Measurements from ENCODE around the gene G0S2.
"Not testable (repeated sequence)": the region's sequence is repeated elsewhere in the genome, so short reads cannot be mapped to it uniquely, and the experiment has no call there.

G0S2 gene

DNA sequence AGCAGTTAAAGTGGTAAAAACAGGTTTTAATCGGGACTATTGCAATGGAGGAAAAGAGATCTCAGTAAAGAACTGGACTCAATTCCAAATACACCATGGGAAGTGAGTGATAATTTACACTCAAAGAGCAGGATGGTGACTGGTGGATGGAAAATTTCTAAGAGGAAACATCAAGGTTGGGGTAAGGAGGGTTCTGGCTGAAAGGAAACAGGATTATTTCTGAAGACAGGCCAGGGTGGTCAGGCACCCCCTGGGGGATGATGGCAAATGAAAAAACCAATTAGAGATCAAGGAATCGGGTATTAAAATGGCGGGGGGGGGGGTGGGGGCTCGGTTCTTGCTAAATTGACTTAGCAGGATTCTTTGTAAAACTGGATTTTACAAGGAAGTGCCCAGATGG is 17.1 kb downstream of the G0S2 start:
- Histone ChIP-seq H3K4me1 (ENCODE audit: insufficient read depth, low read length) (no peaks in the 10 kb centered on the region), H3K27ac (ENCODE audit: low read length) (no peak overlapping the region)

DNA sequence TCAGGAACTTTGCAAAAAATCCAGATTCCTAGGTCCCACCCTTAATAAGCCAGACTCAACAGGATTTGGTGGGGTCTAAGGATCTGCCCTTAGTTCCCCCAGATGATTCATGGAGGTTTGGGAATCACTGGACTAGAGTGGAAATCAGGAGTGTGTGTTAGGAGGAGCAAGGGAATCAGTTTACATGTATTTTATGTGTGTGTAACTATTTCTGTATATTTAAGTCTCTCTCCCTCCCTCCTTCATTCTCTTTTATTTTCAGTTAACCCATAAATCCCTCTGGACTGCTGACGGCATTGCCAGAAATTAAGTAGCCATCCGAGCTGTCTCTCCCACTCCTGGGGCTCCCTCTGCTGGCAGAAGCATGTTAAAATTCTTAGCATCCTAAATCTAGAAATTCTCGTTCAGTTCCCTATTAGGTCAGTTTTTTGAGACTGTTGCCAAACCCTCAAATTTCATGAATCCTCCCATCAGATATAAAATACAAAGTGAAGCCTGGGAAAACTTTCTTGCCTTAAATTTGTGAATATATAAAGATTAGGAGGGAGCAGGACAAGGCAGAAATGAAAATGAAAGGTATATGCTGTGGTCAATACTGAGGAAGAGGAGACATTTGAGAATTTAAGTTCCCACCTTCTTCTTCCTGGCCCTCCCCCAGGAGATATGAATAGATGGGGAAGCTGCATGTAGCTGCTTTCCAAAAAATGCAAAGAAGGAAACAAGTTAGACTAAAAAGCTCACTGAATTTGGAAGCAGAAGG is 17.7 kb downstream of the G0S2 start:
- Histone ChIP-seq H3K9ac (ENCODE audit: low read depth, low read length) (no peak overlapping the region), H3K27me3 (ENCODE audit: insufficient read depth, low read length) (peaks cover 22% of the 10 kb centered on the region), H3K9me3 (ENCODE audit: insufficient read depth, low read depth, low read length) (no peaks in the 10 kb centered on the region), H3K36me3 (ENCODE audit: insufficient read depth, low read depth, low read length) (no peaks in the 10 kb centered on the region), H3K4me1 (ENCODE audit: insufficient read depth, low read length) (no peaks in the 10 kb centered on the region), H3K4me3 (ENCODE audit: low read length) (no peak overlapping the region), H3K27ac (ENCODE audit: low read length) (no peak overlapping the region)

More for the DNA sequence above, 17.1 kb downstream of the G0S2 start:
- no peaks in the 10 kb centered on the region for H3K36me3 ChIP-seq (ENCODE audit: insufficient read depth, low read depth, low read length)
- H3K9me3 ChIP-seq (ENCODE audit: insufficient read depth, low read depth, low read length): no peaks in the 10 kb centered on the region
- H3K9ac ChIP-seq (ENCODE audit: low read depth, low read length): no peak overlapping the region
- H3K4me3 ChIP-seq (ENCODE audit: low read length): no peak overlapping the region
- H3K27me3 ChIP-seq (ENCODE audit: insufficient read depth, low read length): peaks cover 22% of the 10 kb centered on the region

DNA sequence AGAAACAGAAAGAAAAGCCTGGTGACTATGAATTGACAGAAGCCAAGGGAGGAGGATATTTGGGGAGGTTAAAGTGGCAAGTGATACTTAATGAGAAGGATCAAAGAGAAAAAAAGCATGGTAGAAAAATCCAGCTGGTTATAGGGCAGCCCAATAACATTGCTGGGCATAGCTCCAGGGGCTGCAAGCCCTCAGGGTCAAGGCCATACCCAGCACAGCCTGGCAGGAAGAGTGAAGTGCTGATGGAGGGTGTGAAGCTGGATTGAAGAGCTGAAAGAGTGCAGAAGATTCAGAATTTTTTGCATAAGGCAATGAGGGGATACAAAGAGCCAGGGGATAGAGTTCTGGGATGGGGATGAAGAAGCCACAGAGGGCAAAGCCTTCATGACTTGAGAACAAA is 21.5 kb downstream of the G0S2 start:
- H3K9ac ChIP-seq (ENCODE audit: low read depth, low read length): no peak overlapping the region
- no peak overlapping the region for H3K4me3 ChIP-seq (ENCODE audit: low read length)
- H3K36me3 ChIP-seq (ENCODE audit: insufficient read depth, low read depth, low read length): no peaks in the 10 kb centered on the region
- no peak overlapping the region for H3K27ac ChIP-seq (ENCODE audit: low read length)
- no peaks in the 10 kb centered on the region for H3K9me3 ChIP-seq (ENCODE audit: insufficient read depth, low read depth, low read length)
- peaks cover 22% of the 10 kb centered on the region for H3K27me3 ChIP-seq (ENCODE audit: insufficient read depth, low read length)
- no peaks in the 10 kb centered on the region for H3K4me1 ChIP-seq (ENCODE audit: insufficient read depth, low read length)

DNA sequence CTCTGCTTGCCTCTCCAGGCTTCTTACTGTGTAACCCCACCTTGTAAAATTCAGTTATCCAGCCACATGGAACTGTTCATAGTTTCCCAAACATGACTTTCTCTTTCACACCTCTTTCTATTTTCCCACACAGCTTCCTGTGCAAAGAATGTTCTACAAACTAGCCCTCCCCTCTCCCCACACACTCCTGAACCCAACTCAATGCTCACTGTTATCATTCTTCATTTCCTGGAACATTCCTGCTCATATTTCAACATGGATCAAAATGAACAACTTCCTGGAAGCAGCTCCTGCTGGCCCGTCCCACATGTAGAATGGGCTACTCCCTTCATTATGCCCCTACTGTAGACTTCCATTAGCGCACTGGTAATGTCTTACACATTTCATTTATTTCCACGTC is 21.9 kb downstream of the G0S2 start:
- Histone ChIP-seq H3K9me3 (ENCODE audit: insufficient read depth, low read depth, low read length) (no peaks in the 10 kb centered on the region), H3K9ac (ENCODE audit: low read depth, low read length) (no peak overlapping the region), H3K27me3 (ENCODE audit: insufficient read depth, low read length) (peaks cover 22% of the 10 kb centered on the region), H3K36me3 (ENCODE audit: insufficient read depth, low read depth, low read length) (no peaks in the 10 kb centered on the region), H3K27ac (ENCODE audit: low read length) (no peak overlapping the region), H3K4me1 (ENCODE audit: insufficient read depth, low read length) (no peaks in the 10 kb centered on the region), H3K4me3 (ENCODE audit: low read length) (no peak overlapping the region)

DNA sequence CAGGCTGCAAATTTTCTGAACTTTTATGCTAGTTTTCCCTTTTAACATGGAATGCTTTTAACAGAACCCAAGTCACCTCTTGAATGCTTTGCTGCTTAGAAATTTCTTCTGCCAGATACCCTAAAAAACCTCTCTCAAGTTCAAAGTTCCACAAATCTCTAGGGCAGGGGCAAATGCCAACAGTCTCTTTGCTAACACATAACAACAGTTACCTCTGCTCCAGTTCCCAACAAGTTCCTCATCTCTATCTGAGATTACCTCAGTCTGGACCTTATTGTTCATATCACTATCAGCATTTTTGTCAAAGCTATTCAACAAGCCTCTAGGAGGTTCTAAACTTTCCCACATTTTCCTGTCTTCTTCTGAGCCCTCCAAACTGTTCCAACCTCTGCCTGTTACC is 25.5 kb downstream of the G0S2 start:
- not testable (repeated sequence) for H3K9me3 ChIP-seq (ENCODE audit: insufficient read depth, low read depth, low read length); H3K9ac ChIP-seq (ENCODE audit: low read depth, low read length); H3K4me1 ChIP-seq (ENCODE audit: insufficient read depth, low read length); H3K36me3 ChIP-seq (ENCODE audit: insufficient read depth, low read depth, low read length); H3K27me3 ChIP-seq (ENCODE audit: insufficient read depth, low read length); H3K27ac ChIP-seq (ENCODE audit: low read length); H3K4me3 ChIP-seq (ENCODE audit: low read length)

DNA sequence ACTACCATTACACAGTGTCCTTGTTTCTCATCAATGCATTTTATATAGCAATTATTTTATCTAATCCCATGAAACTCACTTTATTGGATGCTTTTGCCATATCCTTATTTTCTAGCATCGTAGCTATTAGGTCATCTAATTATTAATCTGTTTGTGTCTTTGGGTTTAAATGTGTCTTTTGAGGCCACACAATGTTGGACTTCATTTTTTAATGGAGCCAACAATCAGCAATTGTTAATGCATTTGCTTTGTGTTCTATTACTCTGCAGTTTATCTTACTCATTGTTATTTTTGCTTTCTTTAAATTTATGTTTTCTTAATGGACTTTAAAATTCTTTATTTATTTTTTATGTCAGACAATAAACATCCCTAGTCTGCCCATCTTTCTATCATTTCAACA is 27.6 kb downstream of the G0S2 start:
- Histone ChIP-seq H3K4me3 (ENCODE audit: low read length) (no peak overlapping the region), H3K27ac (ENCODE audit: low read length) (no peak overlapping the region)

DNA sequence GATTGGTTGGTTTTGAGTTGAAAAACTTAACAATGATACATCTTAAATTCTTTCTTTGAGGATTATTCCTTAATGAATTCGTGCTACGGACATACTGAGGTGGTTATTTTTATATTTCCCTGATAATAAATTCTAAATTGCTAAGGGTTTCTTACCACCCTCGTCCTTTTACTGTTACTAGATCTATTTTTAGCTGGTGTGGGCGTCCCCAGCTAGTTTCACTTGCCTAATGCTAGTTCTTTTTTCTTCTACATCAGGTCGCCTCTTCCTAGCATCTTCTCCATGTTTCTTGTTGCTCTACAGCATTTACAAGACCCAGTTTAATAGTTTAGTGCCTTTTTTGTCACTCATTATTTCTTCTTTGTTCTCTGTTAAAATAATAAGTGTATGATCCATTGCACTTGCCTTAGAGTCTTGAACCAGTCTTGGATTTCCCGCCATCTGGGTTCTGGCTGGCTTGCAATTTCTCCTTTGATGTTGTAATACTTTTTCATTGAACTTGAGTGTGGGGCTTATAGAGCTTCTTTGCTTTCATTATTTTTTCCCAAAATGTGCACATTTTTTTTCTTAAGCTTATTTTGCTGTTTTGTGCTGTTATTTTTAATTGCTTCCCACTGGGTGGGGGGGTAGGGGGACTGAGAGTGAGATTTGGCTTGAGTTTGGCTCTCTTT is 28.8 kb downstream of the G0S2 start:
- H3K4me3 ChIP-seq (ENCODE audit: low read length): no peak overlapping the region
- H3K4me1 ChIP-seq (ENCODE audit: insufficient read depth, low read length): no peaks in the 10 kb centered on the region
- H3K27me3 ChIP-seq (ENCODE audit: insufficient read depth, low read length): no peaks in the 10 kb centered on the region
- H3K9ac ChIP-seq (ENCODE audit: low read depth, low read length): no peak overlapping the region
- H3K27ac ChIP-seq (ENCODE audit: low read length): no peak overlapping the region
- H3K9me3 ChIP-seq (ENCODE audit: insufficient read depth, low read depth, low read length): no peaks in the 10 kb centered on the region
- no peaks in the 10 kb centered on the region for H3K36me3 ChIP-seq (ENCODE audit: insufficient read depth, low read depth, low read length)

More for the DNA sequence above, 27.6 kb downstream of the G0S2 start:
- no peaks in the 10 kb centered on the region for H3K27me3 ChIP-seq (ENCODE audit: insufficient read depth, low read length)
- H3K9ac ChIP-seq (ENCODE audit: low read depth, low read length): no peak overlapping the region
- no peaks in the 10 kb centered on the region for H3K9me3 ChIP-seq (ENCODE audit: insufficient read depth, low read depth, low read length)
- no peaks in the 10 kb centered on the region for H3K36me3 ChIP-seq (ENCODE audit: insufficient read depth, low read depth, low read length)
- H3K4me1 ChIP-seq (ENCODE audit: insufficient read depth, low read length): no peaks in the 10 kb centered on the region

DNA sequence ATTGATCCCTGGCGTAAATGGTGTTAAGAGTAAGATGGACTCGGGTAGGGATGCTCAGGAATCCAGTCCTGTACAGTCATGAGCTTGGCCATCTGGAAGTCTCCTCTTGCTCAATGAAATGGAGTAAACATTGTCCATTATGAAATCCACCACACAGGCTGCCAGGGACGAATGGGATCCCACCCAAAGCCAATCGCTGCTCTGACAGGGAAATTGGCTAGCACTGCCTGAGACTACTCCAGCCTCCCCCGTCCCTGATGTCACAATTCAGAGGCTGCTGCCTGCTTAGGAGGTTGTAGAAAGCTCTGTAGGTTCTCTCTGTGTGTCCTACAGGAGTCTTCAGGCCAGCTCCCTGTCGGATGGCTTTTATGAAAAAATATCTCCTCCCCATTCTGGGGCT is 29.4 kb downstream of the G0S2 start, which contains the start of gene HSD11B1:
TSS of gene HSD11B1 (plus strand) at position 263 of the 400 bp plus-strand sequence. CDS start at position 360, 97 bp downstream.
- Histone ChIP-seq H3K4me3 (ENCODE audit: low read length) (no peak within 1 kb of the TSS), H3K27me3 (ENCODE audit: insufficient read depth, low read length) (no peaks in the 10 kb centered on the region; the same call in 1 of the 2 replicates), H3K9ac (ENCODE audit: low read depth, low read length) (no peak within 1 kb of the TSS), H3K4me1 (ENCODE audit: insufficient read depth, low read length) (no peaks in the 10 kb centered on the region), H3K36me3 (ENCODE audit: insufficient read depth, low read depth, low read length) (no peaks in the 10 kb centered on the region), H3K9me3 (ENCODE audit: insufficient read depth, low read depth, low read length) (no peaks in the 10 kb centered on the region), H3K27ac (ENCODE audit: low read length) (no peak within 1 kb of the TSS)

DNA sequence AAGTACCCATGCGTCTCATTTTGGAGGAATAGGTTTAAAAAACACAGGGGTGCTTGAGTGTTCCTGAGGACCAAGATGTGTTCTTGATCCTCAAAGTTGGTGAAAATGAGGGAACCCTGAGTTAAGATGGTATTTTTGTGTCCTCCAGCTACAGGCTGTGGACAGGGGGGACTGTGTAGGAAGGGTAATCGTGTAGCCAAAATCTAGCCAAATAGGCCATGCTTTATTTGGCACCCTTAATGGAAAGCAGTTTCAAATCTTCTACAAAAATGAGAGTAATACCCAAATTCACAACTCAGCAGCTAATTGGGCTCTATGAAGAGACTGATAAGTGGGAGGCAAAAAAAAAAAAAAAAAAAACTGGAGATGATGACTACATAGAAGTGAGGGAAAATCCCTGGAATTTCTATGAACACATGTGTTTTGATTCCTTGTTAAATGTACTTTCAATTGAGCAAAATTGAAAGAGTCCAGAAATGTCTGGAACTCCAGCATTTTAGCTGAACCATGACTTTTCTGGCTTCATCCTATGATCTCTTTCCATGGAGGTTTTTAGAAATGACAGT is 29.9 kb downstream of the G0S2 start:
- Histone ChIP-seq H3K9me3 (ENCODE audit: insufficient read depth, low read depth, low read length) (no peaks in the 10 kb centered on the region), H3K9ac (ENCODE audit: low read depth, low read length) (no peak overlapping the region), H3K4me1 (ENCODE audit: insufficient read depth, low read length) (no peaks in the 10 kb centered on the region), H3K4me3 (ENCODE audit: low read length) (no peak overlapping the region), H3K27ac (ENCODE audit: low read length) (no peak overlapping the region), H3K27me3 (ENCODE audit: insufficient read depth, low read length) (no peaks in the 10 kb centered on the region; the same call in 1 of the 2 replicates), H3K36me3 (ENCODE audit: insufficient read depth, low read depth, low read length) (no peaks in the 10 kb centered on the region)

DNA sequence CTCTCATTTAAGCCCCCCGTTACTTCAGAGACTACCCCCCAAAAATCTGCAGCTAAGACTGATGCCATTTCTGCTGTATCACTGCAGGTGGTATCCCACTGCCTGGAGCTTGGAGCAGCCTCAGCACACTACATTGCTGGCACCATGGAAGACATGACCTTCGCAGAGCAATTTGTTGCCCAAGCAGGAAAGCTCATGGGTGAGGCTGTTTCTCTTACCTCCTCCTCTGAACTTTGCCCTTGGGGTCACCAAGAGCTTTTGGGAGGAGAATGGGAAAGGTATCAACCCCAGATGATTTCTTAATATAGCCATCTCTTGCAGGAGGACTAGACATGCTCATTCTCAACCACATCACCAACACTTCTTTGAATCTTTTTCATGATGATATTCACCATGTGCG is 31.4 kb downstream of the G0S2 start:
- H3K4me3 ChIP-seq (ENCODE audit: low read length): no peak overlapping the region
- H3K4me1 ChIP-seq (ENCODE audit: insufficient read depth, low read length): no peaks in the 10 kb centered on the region
- H3K9me3 ChIP-seq (ENCODE audit: insufficient read depth, low read depth, low read length): no peaks in the 10 kb centered on the region
- H3K36me3 ChIP-seq (ENCODE audit: insufficient read depth, low read depth, low read length): no peaks in the 10 kb centered on the region
- no peak overlapping the region for H3K9ac ChIP-seq (ENCODE audit: low read depth, low read length)
- no peak overlapping the region for H3K27ac ChIP-seq (ENCODE audit: low read length)
- H3K27me3 ChIP-seq (ENCODE audit: insufficient read depth, low read length): no peaks in the 10 kb centered on the region; the same call in 1 of the 2 replicates

DNA sequence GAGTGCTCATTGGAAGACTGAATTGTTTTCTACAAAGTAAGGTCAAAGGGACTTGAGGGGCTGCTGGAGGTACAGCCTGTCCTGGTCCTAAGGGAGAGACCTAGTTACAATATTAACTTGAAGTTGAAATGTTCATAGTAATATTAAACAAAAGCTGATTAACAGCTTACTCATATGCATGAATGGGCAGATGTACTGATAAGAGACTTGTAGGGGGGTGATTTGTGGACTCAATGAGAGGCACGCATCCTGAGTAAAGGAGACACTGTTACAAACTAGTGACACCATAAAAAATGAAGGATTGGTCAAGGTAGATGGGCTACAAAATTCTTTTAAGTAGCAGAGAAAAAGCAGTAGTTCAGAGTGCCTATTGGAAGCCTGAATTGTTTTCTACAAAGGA is 32.1 kb downstream of the G0S2 start:
- no peak overlapping the region for H3K27ac ChIP-seq (ENCODE audit: low read length)
- H3K9me3 ChIP-seq (ENCODE audit: insufficient read depth, low read depth, low read length): no peaks in the 10 kb centered on the region
- no peaks in the 10 kb centered on the region for H3K4me1 ChIP-seq (ENCODE audit: insufficient read depth, low read length)
- no peaks in the 10 kb centered on the region; the same call in 1 of the 2 replicates for H3K27me3 ChIP-seq (ENCODE audit: insufficient read depth, low read length)
- no peak overlapping the region for H3K4me3 ChIP-seq (ENCODE audit: low read length)
- H3K9ac ChIP-seq (ENCODE audit: low read depth, low read length): no peak overlapping the region
- H3K36me3 ChIP-seq (ENCODE audit: insufficient read depth, low read depth, low read length): no peaks in the 10 kb centered on the region

DNA sequence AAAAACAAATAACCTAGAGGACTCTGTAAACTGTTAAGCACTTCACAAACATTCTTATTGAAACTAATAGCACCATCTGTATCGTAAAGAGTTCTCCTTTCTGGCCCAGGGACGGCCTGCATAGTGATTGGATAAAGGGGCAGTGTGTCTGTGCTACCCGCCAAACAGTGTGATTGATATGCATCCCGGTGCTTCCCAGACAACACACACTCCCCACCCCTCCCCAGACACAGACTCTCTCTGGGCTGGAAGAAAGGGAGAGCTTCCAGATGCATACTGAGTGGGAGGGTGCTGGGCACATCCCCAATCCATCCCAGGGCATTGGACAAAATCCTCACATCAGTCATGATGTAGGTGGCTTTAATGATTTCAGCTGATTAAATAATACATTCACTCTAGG is 33.1 kb downstream of the G0S2 start:
- H3K4me1 ChIP-seq (ENCODE audit: insufficient read depth, low read length): no peaks in the 10 kb centered on the region
- H3K9ac ChIP-seq (ENCODE audit: low read depth, low read length): no peak overlapping the region
- H3K36me3 ChIP-seq (ENCODE audit: insufficient read depth, low read depth, low read length): no peaks in the 10 kb centered on the region
- no peaks in the 10 kb centered on the region; the same call in 1 of the 2 replicates for H3K27me3 ChIP-seq (ENCODE audit: insufficient read depth, low read length)
- no peaks in the 10 kb centered on the region for H3K9me3 ChIP-seq (ENCODE audit: insufficient read depth, low read depth, low read length)
- no peak overlapping the region for H3K4me3 ChIP-seq (ENCODE audit: low read length)
- H3K27ac ChIP-seq (ENCODE audit: low read length): no peak overlapping the region

Data from iPS-20b (cell line).